HG03175 (cell line): ENCODE results near the gene ITGAD.

ENCODE experiments used
- ATAC-seq: cut with Tn5 transposase; IDR thresholded peaks from one replicate; pipeline ENCODE4 v1.9.1; 2021; ENCODE audit warnings: mild to moderate bottlenecking, moderate library complexity; ENCODE audit not compliant: unreplicated experiment

Gene ITGAD

DNA sequence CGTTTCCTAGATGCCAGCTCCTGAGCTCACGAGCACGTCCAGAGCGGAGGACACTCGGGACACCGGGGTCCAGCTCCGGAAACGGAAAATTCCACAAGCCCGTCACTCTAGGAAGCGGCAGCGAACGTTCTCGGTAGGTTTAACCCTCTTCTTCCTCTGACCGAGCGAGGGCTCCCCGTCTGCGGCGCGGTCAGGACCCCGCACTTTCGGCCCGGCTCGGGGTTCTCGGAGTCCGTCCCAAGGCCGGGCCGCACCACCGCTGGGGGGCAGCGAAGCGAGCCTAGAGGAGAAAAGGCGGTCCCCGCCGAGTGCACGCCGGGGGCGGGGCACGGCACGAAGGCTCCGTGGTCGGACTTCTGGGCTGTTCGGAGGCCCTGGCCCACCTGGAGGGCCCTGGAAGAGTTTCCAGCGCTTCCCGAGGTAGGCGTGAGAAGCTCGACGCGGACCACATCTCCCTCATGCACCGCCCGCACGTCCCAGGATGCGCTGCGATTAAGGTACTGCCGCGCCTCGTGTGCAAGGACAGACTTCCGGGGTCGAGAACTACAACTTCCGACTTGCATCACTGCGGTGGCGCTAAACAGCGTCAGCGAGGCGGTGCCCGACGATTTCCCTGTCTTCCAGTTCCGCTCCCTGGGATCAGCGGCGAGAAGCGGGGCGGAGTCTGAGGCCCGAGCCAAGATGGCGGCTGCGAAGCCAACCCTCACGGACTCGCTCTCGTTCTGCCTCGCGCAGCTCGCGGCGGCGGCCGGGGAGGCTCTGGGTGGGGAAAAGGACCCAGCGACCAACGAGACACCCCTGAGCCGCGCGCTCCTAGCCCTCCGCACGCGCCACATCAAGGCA is 65.9 kb downstream of the ITGAD start, which contains the start of gene ARMC5:
TSS of gene ARMC5 (plus strand) at position 658 of the 843 bp plus-strand sequence. CDS start at position 682, 24 bp downstream.
- ATAC-seq: peak; percentile 67

DNA sequence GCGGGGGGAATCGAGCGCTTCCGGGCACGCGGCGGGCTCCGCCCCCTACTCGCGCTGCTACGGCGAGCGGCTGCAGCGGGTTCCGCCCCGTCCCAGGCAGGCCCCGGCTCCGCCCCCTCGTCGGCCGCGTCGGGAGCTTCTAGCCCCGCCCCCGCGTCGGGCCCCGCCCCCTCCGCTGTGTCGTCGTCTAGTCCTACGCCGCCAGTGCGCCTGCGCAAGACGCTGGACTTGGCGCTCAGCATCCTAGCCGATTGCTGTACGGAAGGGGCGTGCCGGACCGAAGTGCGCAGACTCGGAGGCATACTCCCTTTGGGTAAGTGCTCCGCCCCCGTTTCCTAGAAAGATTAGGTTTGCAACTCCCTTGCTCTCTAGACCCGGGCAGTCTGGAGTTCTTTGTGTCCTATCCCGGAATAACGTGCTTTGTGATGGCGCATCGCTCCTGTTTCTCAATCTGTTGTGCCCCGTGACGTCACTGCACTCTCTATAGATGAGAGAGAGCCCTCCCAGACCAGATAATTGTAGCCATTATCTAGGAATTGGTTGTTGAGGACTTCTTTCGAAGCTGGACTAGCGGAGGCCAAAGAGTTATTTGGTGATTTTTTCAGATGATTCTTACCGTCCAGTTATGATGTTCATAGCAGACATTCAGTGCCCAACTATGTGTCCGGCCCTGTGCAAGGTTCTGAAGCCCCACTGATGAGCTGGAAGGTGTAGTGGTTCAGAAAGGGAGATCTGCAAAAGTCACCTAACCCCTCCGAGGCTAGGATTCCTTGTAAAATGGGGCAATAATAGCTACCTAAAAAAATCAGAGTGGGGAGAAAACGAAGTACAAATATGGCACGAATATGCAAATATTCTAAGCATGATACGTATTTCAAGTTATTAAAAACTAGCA is 66.8 kb downstream of the ITGAD start:
- ATAC-seq: peak; percentile 69

DNA sequence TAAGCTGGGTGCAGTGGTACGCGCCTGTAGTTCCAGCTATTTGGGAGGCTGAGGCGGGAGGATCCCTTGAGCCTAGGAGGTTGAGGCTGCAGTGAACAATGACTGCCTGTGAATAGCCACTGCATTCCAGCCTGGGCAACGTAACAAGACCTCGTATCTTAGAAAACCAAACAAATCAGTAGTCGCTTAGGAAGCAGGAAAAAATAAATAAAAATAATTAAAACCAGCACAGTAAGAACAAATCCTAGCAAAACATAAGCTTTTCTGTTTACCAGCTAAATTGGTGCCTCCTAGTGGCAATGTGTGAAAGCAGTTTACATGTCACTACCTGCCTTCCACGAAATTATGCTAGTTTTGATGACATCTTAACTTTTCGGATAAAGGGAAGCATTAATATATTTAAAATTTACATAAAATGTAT is 67.5 kb downstream of the ITGAD start:
- no peak for ATAC-seq

DNA sequence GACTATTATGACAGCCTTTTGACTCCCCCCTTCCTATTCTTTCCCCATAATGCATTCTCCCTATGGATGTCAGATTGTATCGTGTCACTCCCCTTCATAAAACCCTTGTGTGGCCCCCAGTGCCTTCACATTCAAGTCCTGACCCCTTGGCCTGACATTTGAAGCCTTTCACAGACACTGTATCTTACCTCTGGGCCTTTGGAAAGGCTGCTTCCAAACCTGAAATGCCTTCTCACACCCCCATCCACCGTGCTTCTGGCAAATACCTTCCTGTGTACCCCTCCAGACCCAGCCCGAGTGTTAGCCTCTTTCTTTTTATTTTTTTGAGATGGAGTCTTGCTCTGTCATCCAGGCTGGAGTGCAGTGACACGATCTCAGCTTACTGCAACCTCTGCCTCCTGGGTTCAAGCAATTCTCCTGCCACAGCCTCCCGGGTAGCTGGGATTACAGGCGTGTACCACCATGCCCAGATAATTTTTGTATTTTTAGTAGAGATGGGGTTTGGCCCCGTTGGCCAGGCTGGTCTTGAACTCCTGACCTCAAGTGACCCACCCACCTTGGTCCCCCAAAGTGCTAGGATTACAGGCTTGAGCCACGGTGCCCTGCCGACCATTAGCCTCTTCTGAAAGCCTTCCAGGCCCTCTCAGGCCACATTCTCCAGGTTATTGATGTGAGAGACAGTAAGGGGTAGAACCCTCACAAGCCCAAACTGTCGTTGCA is 68.2 kb downstream of the ITGAD start:
- no peak for ATAC-seq

DNA sequence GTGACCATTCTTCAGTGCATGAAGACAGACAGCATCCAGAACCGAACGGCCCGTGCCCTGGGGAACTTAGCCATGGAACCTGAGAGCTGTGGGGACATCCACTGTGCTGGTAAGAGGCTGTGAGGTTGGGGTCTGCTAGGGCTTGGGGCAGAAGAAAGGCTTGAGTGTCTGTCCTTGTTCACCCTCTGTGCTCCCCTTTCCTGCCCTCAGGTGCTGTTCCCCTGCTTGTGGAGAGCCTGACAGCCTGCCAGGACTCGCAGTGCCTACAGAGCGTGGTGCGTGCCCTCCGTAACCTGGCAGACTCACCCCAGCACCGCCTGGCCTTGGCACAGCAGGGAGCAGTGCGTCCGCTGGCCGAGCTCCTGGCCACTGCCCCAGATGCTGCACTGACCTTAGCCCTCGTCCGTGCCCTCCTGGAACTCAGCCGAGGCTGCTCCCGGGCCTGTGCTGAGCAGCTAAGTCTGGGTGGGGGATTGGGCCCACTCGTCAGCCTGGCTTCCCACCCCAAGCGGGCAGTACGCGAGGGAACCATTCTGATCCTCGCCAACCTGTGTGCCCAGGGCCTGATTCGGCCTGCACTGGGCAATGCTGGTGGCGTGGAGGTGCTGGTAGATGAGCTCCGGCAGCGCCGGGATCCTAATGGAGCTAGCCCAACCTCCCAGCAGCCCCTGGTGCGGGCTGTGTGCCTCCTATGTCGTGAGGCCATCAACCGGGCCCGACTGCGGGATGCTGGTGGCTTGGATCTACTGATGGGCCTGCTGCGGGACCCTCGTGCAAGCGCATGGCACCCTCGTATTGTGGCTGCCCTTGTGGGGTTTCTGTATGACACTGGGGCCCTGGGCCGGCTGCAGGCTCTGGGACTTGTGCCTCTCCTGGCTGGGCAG is 69.0 kb downstream of the ITGAD start:
- ATAC-seq: no peak

DNA sequence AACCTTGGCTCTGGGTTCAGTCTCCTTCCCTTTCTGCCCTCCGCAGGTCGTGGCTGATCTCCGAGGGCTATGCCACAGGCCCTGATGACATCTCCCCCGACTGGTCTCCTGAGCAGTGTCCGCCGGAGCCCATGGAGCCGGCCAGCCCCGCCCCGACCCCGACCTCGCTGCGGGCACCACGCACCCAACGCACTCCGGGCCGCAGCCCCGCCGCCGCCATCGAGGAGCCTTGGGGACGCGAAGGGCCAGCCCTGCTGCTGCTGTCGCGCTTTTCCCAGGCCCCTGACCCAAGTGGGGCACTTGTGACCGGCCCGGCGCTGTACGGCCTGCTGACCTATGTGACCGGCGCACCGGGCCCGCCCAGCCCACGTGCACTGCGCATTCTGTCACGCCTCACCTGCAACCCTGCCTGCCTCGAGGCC is 71.2 kb downstream of the ITGAD start:
- ATAC-seq: no peak

DNA sequence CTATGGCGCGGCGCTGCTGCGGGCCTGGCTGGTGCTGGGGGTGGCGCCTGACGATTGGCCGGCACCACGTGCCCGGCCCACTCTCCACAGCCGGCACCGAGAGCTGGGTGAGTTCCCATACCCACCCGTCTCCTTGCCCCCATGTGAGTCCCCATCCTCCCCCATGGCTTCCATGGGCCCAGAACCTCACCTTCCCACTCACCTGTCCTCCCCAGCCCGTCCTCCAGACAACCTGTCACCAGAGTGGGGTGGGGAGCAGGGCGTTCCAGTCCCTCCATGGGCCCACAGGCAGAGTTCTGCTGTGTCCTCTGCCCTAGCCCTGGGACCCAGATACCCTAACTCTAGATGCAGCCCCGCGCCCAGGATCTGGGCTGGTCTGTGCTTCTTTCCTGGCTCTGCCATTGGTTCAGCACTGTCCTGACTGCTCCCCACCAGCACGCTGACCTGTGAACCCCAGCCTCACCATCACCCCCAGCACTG is 71.7 kb downstream of the ITGAD start:
- ATAC-seq: no peak

DNA sequence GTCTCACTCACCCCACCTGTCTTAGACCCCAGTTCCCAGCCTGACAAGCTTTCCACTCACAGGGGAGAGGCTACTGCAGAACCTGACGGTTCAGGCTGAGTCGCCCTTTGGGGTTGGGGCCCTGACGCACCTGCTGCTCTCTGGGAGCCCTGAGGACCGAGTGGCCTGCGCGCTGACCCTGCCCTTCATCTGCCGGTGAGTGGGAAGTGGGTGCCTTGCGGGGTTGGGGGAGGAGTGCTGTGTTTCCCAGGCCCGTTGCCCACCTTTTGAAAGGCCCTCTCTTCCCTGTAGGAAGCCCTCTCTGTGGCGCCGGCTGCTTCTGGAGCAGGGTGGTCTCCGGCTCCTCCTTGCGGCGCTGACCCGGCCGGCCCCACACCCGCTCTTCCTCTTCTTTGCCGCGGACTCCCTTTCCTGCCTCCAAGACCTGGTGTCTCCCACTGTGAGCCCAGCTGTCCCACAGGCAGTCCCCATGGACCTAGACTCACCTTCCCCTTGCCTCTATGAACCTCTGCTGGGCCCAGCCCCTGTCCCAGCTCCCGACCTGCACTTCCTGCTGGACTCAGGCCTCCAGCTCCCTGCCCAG is 72.7 kb downstream of the ITGAD start:
- ATAC-seq: no peak

DNA sequence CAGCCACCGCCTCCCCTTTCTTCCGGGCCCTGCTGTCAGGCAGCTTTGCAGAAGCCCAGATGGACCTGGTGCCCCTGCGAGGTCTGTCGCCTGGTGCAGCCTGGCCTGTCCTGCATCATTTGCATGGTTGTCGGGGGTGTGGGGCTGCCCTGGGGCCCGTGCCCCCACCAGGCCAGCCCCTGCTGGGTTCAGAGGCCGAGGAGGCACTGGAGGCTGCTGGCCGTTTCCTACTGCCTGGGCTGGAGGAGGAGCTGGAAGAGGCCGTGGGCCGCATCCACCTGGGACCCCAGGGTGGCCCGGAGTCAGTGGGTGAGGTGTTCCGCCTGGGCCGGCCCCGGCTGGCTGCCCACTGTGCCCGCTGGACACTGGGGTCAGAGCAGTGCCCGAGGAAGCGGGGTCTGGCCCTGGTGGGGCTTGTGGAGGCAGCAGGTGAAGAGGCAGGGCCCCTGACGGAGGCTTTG is 73.3 kb downstream of the ITGAD start:
- no peak for ATAC-seq

DNA sequence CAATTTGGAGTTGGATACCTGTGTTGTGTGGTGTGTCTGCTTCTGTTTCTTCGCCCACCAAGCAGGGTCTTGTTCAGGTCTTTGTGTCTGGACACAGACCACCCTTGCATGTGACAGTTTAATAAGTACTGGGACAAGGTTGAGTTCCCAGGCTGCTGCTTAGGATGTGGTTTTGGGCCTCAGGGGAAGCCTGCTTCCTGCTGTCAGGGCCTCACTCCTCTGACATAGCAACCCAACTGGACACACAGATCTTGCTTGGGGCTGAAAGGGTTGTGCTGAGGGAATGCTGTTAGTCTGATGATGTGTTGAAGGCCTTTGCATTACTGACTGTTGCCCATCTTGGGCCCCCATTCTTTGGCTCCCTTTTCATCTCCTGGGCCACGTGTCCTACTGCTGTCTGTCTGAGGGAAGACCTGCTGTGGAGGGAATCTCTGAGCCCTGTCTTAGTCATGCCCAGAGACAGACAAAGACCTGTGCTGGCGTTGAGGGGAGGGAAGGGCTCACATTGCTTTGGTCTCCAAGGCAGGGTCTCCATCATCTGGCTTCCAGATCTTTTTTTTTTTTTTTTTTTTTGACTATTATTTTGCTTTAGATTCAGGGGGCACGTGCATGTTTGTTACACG is 74.1 kb downstream of the ITGAD start:
- ATAC-seq: peak; percentile 64

DNA sequence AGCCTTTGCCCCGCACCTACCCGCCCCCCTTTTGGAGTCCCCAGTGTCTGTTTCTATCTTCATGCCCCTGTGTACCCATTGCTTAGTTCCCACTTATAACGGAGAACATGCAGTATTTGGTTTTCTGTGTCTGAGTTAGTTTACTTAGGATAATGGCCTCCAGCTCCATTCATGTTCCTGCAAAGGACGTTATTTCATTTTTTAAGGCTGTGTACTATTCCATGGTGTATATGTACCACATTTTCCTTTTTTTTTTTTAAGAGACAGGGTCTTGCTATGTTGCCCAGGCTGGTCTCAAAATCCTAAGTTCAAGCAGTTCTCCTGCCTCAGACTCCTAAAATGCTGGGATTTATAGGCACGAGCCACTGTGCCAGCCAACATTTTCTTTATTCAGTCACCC is 74.7 kb downstream of the ITGAD start:
- ATAC-seq: no peak

DNA sequence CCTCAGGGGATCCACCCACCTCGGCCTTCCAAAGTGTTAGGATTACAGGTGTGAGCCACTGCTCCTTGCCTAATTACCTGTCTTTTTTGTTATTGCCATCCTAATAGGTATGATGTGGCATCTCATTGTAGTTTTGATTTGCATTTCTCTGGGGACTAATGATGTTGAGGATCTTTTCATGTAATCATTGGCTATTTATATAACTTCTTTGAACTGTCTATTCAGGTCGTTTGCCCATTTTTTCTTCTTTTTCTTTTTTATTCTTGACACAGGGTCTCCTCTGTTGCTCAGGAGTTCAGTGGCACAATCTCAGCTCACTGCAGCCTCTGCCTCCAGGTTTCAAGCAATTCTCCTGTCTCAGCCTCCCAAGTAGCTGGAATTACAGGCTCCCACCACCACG is 77.5 kb downstream of the ITGAD start:
- ATAC-seq: no peak

DNA sequence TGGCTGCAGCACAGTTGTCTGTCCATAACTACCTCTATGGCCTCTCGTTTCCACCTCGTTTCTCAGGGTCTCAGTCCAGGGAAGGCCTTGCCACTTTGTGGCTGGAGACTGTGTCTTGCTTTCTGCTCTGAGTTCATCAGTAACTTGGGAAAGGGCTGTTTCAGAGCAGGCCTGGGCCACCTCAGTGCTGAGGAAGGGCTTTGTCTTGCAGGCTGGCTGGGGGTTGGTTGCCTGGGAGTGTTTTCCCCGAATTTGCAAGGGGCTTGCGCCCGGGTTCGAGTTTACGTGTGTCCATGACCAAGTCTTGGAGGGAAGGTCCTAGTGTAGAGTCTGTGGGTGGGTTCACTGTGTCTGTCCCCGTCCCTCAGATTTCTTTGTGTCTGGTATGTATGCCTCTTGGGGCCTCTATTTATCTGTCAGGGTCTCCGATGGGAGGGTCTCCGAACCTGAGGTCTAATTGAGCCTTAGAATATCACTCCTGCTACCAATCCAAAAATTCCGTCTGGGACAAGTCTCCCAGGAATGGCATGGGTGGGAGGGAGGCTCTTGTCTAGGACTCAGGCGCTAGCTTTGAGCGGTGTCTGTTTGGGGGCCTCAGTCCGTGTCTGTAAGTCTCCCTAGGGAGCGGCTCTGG is 78.2 kb downstream of the ITGAD start:
- ATAC-seq: no peak

DNA sequence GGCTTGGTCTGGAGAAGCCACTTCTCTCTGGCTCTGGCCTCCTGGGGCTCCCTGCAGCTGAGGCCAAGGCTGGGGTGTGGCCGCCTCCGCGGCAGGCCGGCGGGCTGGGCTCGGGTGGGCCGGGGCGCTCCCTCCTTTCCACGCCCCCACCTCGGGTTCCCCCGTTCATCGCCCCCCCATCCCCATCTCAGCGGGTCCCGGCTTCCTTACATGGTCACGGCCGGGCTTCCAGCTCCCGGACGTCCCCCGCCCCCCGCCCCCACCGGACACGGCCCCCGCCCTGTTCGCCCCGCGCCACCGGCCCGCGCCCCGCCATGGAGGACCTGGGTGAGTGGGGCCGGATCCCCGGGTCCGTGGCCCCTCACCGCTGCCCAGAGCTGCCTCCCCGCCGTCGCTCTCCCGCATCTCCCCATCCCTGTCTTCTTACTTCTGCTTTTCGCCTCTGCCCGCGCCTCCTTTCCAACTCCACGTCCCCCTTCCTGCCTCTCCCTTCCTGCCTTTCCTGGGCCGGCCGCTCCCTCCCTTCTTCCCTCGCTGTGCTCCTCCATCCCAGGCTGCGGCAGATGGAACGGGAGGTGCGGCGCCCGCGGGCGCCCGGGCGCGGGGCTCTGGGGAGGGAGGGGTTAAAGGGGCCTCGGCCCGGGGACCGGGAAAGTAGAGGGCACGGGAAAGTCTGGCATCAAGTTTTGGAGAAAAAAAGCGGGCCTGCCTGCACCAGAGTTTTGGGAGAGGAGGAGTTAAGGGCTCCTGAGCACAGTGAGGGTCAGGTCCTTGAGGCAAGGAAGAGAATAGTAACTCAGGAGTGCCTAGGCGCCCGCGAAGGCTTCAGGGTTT is 79.0 kb downstream of the ITGAD start, which contains the start of gene TGFB1I1:
TSS of gene TGFB1I1 (plus strand) at position 278 of the 834 bp plus-strand sequence. CDS start at position 315, 37 bp downstream.
- no peak for ATAC-seq

DNA sequence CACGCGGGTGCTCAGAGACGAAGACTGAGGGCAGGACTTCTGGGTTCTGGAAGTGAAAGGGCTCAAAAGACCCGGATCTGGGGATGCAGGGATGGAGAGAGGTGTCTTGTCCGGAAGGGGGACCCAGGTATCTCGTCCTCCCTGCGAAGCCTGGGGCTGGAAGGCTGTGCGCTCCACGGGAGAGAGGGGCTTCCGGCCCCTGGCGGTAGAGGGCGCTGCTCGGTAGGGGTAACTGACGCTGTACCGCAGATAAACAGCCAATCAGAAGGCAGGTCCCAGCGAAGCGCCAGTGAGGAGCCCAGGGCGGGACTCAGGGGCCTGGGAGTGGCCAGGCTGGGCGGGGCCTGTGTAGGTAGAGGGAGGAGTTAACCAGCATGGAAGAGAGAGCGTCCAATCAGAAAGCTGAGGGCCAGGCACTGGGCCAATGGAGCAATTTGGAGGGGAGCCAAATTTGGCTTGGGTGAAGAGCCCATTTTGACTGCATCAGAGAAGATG is 79.6 kb downstream of the ITGAD start:
- no peak for ATAC-seq

DNA sequence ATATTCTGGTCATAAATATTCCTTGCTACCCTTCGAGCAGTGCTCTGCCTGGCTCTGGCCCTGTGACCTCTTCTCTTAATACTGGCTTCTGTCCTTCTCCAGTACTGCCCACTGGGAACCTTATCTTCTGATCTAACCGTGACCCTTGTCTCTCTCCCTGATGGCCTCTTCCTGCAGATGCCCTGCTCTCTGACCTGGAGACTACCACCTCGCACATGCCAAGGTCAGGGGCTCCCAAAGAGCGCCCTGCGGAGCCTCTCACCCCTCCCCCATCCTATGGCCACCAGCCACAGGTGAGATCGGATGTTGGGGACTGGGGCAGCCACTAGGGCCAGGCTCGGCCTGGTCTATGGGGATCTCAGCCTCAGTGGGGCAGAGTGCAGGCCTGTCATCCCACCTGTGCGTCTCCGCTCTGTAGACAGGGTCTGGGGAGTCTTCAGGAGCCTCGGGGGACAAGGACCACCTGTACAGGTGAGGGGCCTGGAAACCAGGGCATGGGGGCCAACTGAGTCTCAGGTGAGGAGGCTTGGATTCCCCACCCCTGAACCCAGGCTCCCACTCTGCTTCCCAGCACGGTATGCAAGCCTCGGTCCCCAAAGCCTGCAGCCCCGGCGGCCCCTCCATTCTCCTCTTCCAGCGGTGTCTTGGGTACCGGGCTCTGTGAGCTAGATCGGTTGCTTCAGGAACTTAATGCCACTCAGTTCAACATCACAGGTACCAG is 80.3 kb downstream of the ITGAD start:
- no peak for ATAC-seq
